GM12872 (cell line): ENCODE measurements around the gene RPS2.

ENCODE experiments used
- TF ChIP-seq, protein P1 (sequence below): IDR thresholded peaks from 3 replicates; pipeline ENCODE4 v1.5.1; 2011; ENCODE audit warnings: low read depth, mild to moderate bottlenecking, low read length, moderate library complexity; ENCODE audit not compliant: insufficient read depth

The RPS2 gene

DNA sequence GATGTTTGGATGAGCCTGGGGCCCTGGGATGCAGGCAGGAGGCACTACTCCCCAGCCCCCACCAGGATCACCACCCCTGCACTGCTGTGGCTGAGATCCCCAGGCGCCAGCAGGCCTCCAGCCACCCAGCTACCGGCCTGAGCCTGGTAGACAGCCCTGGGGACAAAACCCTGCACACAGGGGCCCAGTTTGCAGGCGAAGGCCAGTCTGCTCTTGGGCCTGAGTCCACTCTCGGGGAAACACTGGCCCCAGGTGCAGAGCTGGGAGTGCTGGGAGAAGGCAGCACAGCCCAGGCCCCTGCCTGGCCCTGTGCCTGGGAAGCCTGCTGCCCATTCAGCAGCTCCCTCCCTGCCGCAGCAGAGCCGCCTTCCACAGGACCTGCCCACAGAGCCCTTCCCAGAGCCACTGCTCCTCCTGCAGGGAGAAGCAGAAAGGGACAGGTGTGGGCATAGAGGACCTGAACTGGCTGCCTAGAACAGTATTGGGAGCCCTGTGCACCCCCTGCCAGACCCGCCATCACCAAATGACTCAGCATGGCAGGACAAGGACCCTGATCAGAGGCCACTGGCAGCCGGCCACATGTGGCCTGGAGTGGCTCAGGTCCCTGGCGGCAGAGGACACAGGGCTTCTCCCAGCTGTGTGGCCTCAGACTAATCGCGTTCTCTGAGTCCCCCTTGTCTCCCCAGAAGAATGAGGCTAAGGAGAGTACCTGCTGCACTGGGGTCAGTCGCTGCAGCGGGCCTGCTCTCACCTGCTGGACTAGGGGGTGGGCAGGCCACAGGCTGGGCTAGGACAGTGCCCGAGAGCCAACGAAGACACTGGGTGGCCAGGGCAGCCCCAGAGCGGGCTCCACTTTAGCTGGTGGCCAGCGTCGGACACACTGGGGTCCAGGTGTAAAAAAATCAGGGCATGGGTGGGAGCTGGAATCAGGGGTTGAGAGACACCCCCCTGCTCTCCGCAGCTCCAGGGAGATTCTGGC lies 32.3 kb downstream of the RPS2 start:
- TF ChIP-seq, protein P1, sequence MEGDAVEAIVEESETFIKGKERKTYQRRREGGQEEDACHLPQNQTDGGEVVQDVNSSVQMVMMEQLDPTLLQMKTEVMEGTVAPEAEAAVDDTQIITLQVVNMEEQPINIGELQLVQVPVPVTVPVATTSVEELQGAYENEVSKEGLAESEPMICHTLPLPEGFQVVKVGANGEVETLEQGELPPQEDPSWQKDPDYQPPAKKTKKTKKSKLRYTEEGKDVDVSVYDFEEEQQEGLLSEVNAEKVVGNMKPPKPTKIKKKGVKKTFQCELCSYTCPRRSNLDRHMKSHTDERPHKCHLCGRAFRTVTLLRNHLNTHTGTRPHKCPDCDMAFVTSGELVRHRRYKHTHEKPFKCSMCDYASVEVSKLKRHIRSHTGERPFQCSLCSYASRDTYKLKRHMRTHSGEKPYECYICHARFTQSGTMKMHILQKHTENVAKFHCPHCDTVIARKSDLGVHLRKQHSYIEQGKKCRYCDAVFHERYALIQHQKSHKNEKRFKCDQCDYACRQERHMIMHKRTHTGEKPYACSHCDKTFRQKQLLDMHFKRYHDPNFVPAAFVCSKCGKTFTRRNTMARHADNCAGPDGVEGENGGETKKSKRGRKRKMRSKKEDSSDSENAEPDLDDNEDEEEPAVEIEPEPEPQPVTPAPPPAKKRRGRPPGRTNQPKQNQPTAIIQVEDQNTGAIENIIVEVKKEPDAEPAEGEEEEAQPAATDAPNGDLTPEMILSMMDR, result no peak

DNA sequence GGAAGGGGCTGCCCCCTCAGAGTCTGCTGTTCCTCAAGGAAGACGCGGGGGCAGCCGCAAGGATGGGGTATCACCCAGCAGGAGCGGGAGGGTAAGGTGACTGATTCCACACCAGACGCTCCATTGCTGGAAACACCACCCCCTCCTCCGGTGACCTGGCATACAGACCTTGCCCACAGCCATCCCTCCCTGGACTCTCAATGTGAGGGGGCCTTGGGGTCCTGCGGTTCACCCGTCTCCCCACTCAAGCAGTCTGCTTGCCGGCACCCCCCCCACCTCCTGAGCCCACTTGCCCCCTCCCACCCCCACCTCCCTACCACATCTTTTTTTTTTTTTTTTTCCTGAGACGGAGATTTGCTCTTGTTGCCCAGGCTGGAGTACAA lies 34.3 kb downstream of the RPS2 start:
- TF ChIP-seq, protein P1, result no peak

DNA sequence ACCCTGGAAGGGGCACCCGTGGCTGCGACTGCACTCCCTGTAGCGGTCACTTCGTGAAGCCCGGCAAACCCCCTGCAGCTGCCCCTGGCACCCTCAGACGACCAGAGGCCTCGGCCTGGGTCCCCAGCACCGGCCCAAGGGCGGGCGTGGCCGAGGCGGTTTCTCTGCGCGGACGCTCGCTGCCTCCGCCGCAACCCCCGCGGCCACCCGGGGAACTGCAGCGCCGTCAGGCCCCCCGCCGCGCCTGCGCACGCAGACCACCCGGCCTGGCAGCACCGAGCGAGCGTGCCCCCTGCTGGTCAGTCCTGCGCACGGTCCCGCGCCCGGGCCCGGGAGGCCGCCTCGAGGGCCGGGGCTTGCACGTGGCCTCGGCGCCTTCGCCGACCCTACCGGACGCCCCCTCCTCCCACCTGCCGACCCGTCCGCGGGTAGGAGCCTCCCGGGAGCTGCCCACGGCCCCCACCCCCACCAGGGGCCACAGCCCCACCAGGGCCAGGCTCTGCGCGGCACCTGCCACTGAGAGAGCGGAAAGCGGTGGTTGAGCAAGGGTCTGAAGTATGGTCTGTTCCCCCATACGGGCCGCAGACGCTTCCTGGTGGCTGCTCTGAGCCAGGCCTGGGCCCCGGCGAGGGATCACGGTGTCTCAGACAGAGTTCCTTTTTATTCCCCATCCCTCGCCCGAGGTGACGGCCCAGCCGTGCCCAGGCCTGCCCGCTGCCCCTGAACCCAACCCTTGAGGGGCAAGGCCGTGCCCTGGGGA lies 34.9 kb downstream of the RPS2 start:
- TF ChIP-seq, protein P1, result peak; percentile 86

DNA sequence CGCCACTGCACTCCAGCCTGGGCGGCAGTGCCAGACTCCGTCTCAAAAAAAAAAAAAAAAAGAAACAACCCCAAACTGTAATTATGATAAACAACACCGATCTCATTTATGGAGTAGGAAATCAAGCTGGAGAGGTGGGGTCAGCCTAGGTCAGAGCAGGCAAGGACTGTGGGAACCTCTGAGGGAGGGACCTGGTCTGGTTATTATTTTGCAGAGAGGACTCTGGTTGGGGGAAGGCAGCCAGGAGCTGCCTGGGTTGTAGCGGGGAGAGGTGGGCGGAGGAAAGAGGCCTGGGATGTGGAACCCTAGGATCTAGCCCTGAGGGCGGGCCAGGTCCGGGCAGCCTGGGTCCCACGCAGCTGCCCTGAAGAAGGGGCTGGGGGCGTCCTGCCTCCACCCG lies 35.5 kb downstream of the RPS2 start:
- TF ChIP-seq, protein P1, result no peak

DNA sequence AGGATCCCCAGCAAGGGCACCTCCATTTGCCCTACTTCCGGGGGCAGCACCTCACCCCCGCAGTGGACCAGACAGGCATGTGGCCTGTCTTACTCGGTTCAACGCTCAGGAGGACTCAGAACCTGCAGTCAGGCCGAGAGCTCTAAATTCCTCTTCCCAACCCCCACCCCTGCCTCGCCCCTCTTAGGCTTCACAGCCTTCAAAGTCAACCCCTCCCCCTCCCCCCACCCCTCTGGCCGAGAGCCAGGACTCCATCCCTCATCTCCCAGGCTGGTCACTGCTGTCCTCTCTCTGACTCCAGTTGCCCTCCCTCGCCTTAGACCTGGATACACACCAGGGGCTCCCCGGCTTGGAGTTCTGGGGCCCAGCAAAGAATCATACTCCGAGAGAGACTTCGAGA lies 38.4 kb downstream of the RPS2 start:
- TF ChIP-seq, protein P1, result no peak

DNA sequence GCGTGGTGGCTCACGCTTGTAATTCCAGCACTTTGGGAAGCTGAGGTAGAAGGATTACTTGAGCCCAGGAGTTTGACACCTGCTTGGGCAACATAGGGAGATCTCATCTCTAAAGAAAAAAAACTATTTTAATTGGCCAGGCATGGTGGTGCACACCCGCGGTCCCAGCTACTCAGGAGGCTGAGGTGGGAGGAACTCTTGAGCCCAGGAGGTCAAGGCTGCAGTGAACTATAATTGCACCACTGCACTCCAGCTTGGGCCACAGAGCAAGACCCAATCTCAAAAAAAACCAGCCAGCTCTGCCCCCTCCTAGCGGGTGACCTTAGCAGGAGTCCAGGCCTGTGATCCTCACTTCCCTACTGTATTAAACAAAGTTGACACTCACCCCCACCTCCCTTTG lies 40.5 kb downstream of the RPS2 start:
- TF ChIP-seq, protein P1, result no peak

DNA sequence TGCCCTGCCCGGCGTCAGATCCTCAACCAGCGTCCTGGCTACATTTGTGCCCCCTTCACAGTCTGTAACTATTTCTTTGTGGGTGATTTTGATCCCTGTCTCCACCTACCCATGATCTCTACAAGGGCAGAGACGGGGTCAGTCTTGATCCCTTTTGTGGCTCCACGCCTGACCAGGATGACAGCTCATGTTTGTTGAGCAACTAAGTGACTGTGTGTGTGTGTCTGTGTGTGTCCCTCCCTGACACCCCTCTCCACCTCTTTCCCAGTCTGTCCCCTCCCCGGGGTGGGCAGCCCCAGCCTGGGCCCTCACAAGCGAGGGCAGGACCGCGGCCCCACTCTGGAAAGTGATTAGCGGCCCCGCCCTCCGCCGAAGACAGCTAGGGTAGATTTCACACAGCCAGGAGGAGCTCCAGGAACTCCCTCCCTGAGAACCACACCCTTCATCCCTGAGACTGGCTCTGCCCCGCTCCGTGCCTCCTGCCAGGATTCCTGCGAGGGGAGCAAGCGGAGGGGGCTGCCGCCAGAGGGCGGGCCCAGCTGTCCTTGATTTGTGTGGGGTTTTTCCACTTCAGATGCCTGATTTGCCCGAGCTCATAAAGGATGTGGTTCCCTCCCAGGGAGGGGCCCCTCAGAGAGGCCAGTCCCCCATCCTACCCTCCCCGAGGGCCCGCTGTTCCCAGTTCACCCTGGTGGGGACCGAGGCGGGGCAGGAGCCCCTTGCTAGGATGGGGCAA lies 41.2 kb downstream of the RPS2 start:
- TF ChIP-seq, protein P1, result peak; percentile 32
